ENCODE data around the gene UXS1. TPM values are rescaled to one million over a fixed set of nuclear protein-coding genes. Genes with fewer than 3 reads are reported as not detected.

Gene UXS1
- polyA plus RNA-seq, 1 donor from 2014 or later, result 19.1 TPM

- Histone ChIP-seq H3K9ac (ENCODE audit: low read length) (no peak overlapping the region), H3K4me2 (ENCODE audit: low read length) (no peak overlapping the region), H3K27me3 (ENCODE audit: insufficient read depth, low read depth, low read length) (no peaks in the 10 kb centered on the region), H3K27ac (ENCODE audit: low read length) (no peak overlapping the region), H3K9me3 (ENCODE audit: low read length) (no peaks in the 10 kb centered on the region), H4K20me1 (ENCODE audit: insufficient read depth) (no peaks in the 10 kb centered on the region), H3K9me2 (ENCODE audit: insufficient read depth, low read length) (no peaks in the 10 kb centered on the region), H3K36me3 (ENCODE audit: insufficient read depth, low read length) (peaks cover 18% of the 10 kb centered on the region), H3F3A (ENCODE audit: insufficient read depth, low read length, poor library complexity, severe bottlenecking) (no peaks in the 10 kb centered on the region), H3K79me2 (replicated peaks; ENCODE audit: insufficient read depth, low read length) (no peaks in the 10 kb centered on the region), H3K4me3 (ENCODE audit: low read length) (no peak overlapping the region), H2AFZ (ENCODE audit: low read depth, low read length) (no peak overlapping the region)
- no peak for TF ChIP-seq POLR2AphosphoS5 (IDR thresholded peaks at IDR 0.05)
- TF ChIP-seq CTCF (IDR thresholded peaks at IDR 0.05; ENCODE audit: poor library complexity, severe bottlenecking), result peak; percentile 33
- TF ChIP-seq TAF1 (IDR thresholded peaks at IDR 0.05; ENCODE audit: low read depth), result no peak
- no peak for TF ChIP-seq EZH2 (IDR thresholded peaks at IDR 0.05; ENCODE audit: borderline replicate concordance, insufficient read depth, low read length, poor library complexity, severe bottlenecking)
Measured at GRCh38 chr2:106098081-106098480, 96.0 kb downstream of the UXS1 start.

GRCh38 chr2:106097038-106098000, 96.8 kb downstream of the UXS1 start:
- Histone ChIP-seq H3F3A (ENCODE audit: insufficient read depth, low read length, poor library complexity, severe bottlenecking) (no peaks in the 10 kb centered on the region), H3K4me2 (ENCODE audit: low read length) (no peak overlapping the region), H3K9ac (ENCODE audit: low read length) (no peak overlapping the region), H3K9me3 (ENCODE audit: low read length) (no peaks in the 10 kb centered on the region), H2AFZ (ENCODE audit: low read depth, low read length) (no peak overlapping the region), H3K27me3 (ENCODE audit: insufficient read depth, low read depth, low read length) (no peaks in the 10 kb centered on the region), H4K20me1 (ENCODE audit: insufficient read depth) (no peaks in the 10 kb centered on the region), H3K27ac (ENCODE audit: low read length) (no peak overlapping the region), H3K36me3 (ENCODE audit: insufficient read depth, low read length) (peaks cover 18% of the 10 kb centered on the region), H3K4me3 (ENCODE audit: low read length) (no peak overlapping the region), H3K9me2 (ENCODE audit: insufficient read depth, low read length) (no peaks in the 10 kb centered on the region), H3K79me2 (replicated peaks; ENCODE audit: insufficient read depth, low read length) (no peaks in the 10 kb centered on the region)
- TF ChIP-seq EP300 (conservative IDR thresholded peaks at IDR 0.05; ENCODE audit: poor library complexity, severe bottlenecking) (no peak), RAD21 (conservative IDR thresholded peaks at IDR 0.05) (no peak), SMC3 (conservative IDR thresholded peaks at IDR 0.05; ENCODE audit: poor library complexity) (no peak), TAF1 (IDR thresholded peaks at IDR 0.05; ENCODE audit: low read depth) (no peak), EZH2 (IDR thresholded peaks at IDR 0.05; ENCODE audit: borderline replicate concordance, insufficient read depth, low read length, poor library complexity, severe bottlenecking) (no peak)

GRCh38 chr2:106096299-106097037, 97.6 kb downstream of the UXS1 start:
- no peak overlapping the region for H3K27ac ChIP-seq (ENCODE audit: low read length)
- H3K9me2 ChIP-seq (ENCODE audit: insufficient read depth, low read length), result no peaks in the 10 kb centered on the region
- no peaks in the 10 kb centered on the region for H3K79me2 ChIP-seq (replicated peaks; ENCODE audit: insufficient read depth, low read length)
- no peak overlapping the region for H3K4me3 ChIP-seq (ENCODE audit: low read length)
- TF ChIP-seq EP300 (conservative IDR thresholded peaks at IDR 0.05; ENCODE audit: poor library complexity, severe bottlenecking) (no peak), MXI1 (conservative IDR thresholded peaks at IDR 0.05; ENCODE audit: poor library complexity, severe bottlenecking) (no peak), POLR2AphosphoS5 (IDR thresholded peaks at IDR 0.05) (no peak), CTCF (IDR thresholded peaks at IDR 0.05; ENCODE audit: poor library complexity, severe bottlenecking) (no peak), EZH2 (IDR thresholded peaks at IDR 0.05; ENCODE audit: borderline replicate concordance, insufficient read depth, low read length, poor library complexity, severe bottlenecking) (no peak), RAD21 (conservative IDR thresholded peaks at IDR 0.05) (no peak)
- no peaks in the 10 kb centered on the region for H3K27me3 ChIP-seq (ENCODE audit: insufficient read depth, low read depth, low read length)
- H3F3A ChIP-seq (ENCODE audit: insufficient read depth, low read length, poor library complexity, severe bottlenecking), result no peaks in the 10 kb centered on the region
- no peaks in the 10 kb centered on the region for H4K20me1 ChIP-seq (ENCODE audit: insufficient read depth)
- H3K4me2 ChIP-seq (ENCODE audit: low read length), result no peak overlapping the region
- no peak overlapping the region for H2AFZ ChIP-seq (ENCODE audit: low read depth, low read length)
- no peaks in the 10 kb centered on the region for H3K9me3 ChIP-seq (ENCODE audit: low read length)
- H3K36me3 ChIP-seq (ENCODE audit: insufficient read depth, low read length), result peaks cover 18% of the 10 kb centered on the region
- H3K9ac ChIP-seq (ENCODE audit: low read length), result no peak overlapping the region
